Activated naive CD8-positive, alpha-beta T cell (primary cell): Measurements from ENCODE around the gene TSGA10.

Experiments
- H3K27ac Mint-ChIP-seq: one replicate; pipeline ENCODE4 v1.8.0; 2021; ENCODE audit warnings: mixed read lengths
- H3K27me3 Mint-ChIP-seq: one replicate; pipeline ENCODE4 v1.8.0; 2021; ENCODE audit warnings: mixed read lengths
- H3K36me3 Mint-ChIP-seq: one replicate; pipeline ENCODE4 v1.8.0; 2021; ENCODE audit warnings: mixed read lengths
- H3K4me1 Mint-ChIP-seq: one replicate; pipeline ENCODE4 v1.8.0; 2021; ENCODE audit warnings: low read depth, mixed read lengths
- H3K4me3 Mint-ChIP-seq: one replicate; pipeline ENCODE4 v1.8.0; 2021; ENCODE audit warnings: mild to moderate bottlenecking, mixed read lengths
- H3K9me3 Mint-ChIP-seq: one replicate; pipeline ENCODE4 v1.8.0; 2021; ENCODE audit warnings: low read depth, mixed read lengths

Gene TSGA10

GRCh38 chr2:99171377-99172140 lies 16.8 kb upstream of the TSGA10 start:
- peaks cover 2% of the 10 kb centered on the region for H3K36me3 Mint-ChIP-seq
- H3K9me3 Mint-ChIP-seq: no peaks in the 10 kb centered on the region
- H3K4me3 Mint-ChIP-seq: no peak overlapping the region
- H3K27me3 Mint-ChIP-seq: no peaks in the 10 kb centered on the region
- peaks cover 35% of the 10 kb centered on the region for H3K4me1 Mint-ChIP-seq
- H3K27ac Mint-ChIP-seq: peak overlapping the region; percentile 78

GRCh38 chr2:99169534-99169933 lies 14.8 kb upstream of the TSGA10 start:
- H3K27ac Mint-ChIP-seq: peak overlapping the region; percentile 28
- H3K4me1 Mint-ChIP-seq: peaks cover 23% of the 10 kb centered on the region
- no peak overlapping the region for H3K4me3 Mint-ChIP-seq
- no peaks in the 10 kb centered on the region for H3K9me3 Mint-ChIP-seq
- no peaks in the 10 kb centered on the region for H3K27me3 Mint-ChIP-seq
- H3K36me3 Mint-ChIP-seq: peaks cover 2% of the 10 kb centered on the region

GRCh38 chr2:99166218-99166617 lies 11.5 kb upstream of the TSGA10 start:
- H3K27me3 Mint-ChIP-seq: no peaks in the 10 kb centered on the region
- H3K27ac Mint-ChIP-seq: peak overlapping the region; percentile 77
- peaks cover 11% of the 10 kb centered on the region for H3K4me1 Mint-ChIP-seq
- H3K4me3 Mint-ChIP-seq: no peak overlapping the region
- no peaks in the 10 kb centered on the region for H3K9me3 Mint-ChIP-seq
- peaks cover 2% of the 10 kb centered on the region for H3K36me3 Mint-ChIP-seq

- no peaks in the 10 kb centered on the region for H3K27me3 Mint-ChIP-seq
- no peak overlapping the region for H3K4me3 Mint-ChIP-seq
- H3K27ac Mint-ChIP-seq: peak overlapping the region; percentile 80
- H3K4me1 Mint-ChIP-seq: peaks cover 31% of the 10 kb centered on the region
- no peaks in the 10 kb centered on the region for H3K9me3 Mint-ChIP-seq
- H3K36me3 Mint-ChIP-seq: peaks cover 5% of the 10 kb centered on the region
These were observed 4.9 kb upstream of the TSGA10 start for GRCh38 chr2:99159594-99159993.

GRCh38 chr2:99158599-99158998 lies 3.9 kb upstream of the TSGA10 start:
- no peak overlapping the region for H3K4me3 Mint-ChIP-seq
- H3K9me3 Mint-ChIP-seq: no peaks in the 10 kb centered on the region
- H3K36me3 Mint-ChIP-seq: peaks cover 5% of the 10 kb centered on the region
- H3K27ac Mint-ChIP-seq: peak overlapping the region; percentile 37
- no peaks in the 10 kb centered on the region for H3K27me3 Mint-ChIP-seq
- peaks cover 31% of the 10 kb centered on the region for H3K4me1 Mint-ChIP-seq

GRCh38 chr2:99156891-99157290 lies 2.1 kb upstream of the TSGA10 start:
- peaks cover 5% of the 10 kb centered on the region for H3K36me3 Mint-ChIP-seq
- peak overlapping the region; percentile 56 for H3K27ac Mint-ChIP-seq
- H3K27me3 Mint-ChIP-seq: no peaks in the 10 kb centered on the region
- H3K9me3 Mint-ChIP-seq: no peaks in the 10 kb centered on the region
- H3K4me1 Mint-ChIP-seq: peaks cover 31% of the 10 kb centered on the region
- H3K4me3 Mint-ChIP-seq: peak overlapping the region; percentile 67

- Mint-ChIP-seq H3K27ac (peak overlapping the region; percentile 95), H3K4me1 (peaks cover 27% of the 10 kb centered on the region), H3K27me3 (no peaks in the 10 kb centered on the region), H3K4me3 (no peak overlapping the region), H3K36me3 (peaks cover 5% of the 10 kb centered on the region), H3K9me3 (no peaks in the 10 kb centered on the region)
These were observed 679 bp downstream of the TSGA10 start for GRCh38 chr2:99153921-99154604.

GRCh38 chr2:99152199-99152895 lies 2.4 kb downstream of the TSGA10 start:
- peaks cover 2% of the 10 kb centered on the region for H3K36me3 Mint-ChIP-seq
- H3K4me1 Mint-ChIP-seq: peaks cover 19% of the 10 kb centered on the region
- H3K27me3 Mint-ChIP-seq: no peaks in the 10 kb centered on the region
- no peak overlapping the region for H3K4me3 Mint-ChIP-seq
- H3K9me3 Mint-ChIP-seq: no peaks in the 10 kb centered on the region
- H3K27ac Mint-ChIP-seq: no peak overlapping the region

- Mint-ChIP-seq H3K27ac (no peak overlapping the region), H3K27me3 (no peaks in the 10 kb centered on the region), H3K9me3 (no peaks in the 10 kb centered on the region), H3K4me1 (peaks cover 5% of the 10 kb centered on the region), H3K36me3 (peaks cover 2% of the 10 kb centered on the region), H3K4me3 (no peak overlapping the region)
These were observed 4.0 kb downstream of the TSGA10 start for GRCh38 chr2:99150706-99151105.

GRCh38 chr2:99141110-99142108 lies 13.3 kb downstream of the TSGA10 start, which contains the start of gene C2orf15:
C2orf15 (plus strand) TSS chr2:99141707; CDS start chr2:99150559, 8,852 bp downstream.
- Mint-ChIP-seq H3K4me3 (peak within 1 kb of the TSS; percentile 94), H3K27me3 (no peaks in the 10 kb centered on the region), H3K9me3 (no peaks in the 10 kb centered on the region), H3K36me3 (peaks cover 10% of the 10 kb centered on the region), H3K4me1 (peaks cover 17% of the 10 kb centered on the region), H3K27ac (peak within 1 kb of the TSS; percentile 89)

GRCh38 chr2:99140860-99141109 lies 14.0 kb downstream of the TSGA10 start:
- peak overlapping the region; percentile 86 for H3K27ac Mint-ChIP-seq
- no peaks in the 10 kb centered on the region for H3K27me3 Mint-ChIP-seq
- peaks cover 12% of the 10 kb centered on the region for H3K36me3 Mint-ChIP-seq
- peak overlapping the region; percentile 94 for H3K4me3 Mint-ChIP-seq
- H3K4me1 Mint-ChIP-seq: peaks cover 17% of the 10 kb centered on the region
- H3K9me3 Mint-ChIP-seq: peaks cover 3% of the 10 kb centered on the region

- peaks cover 17% of the 10 kb centered on the region for H3K4me1 Mint-ChIP-seq
- peak overlapping the region; percentile 94 for H3K4me3 Mint-ChIP-seq
- no peaks in the 10 kb centered on the region for H3K27me3 Mint-ChIP-seq
- H3K36me3 Mint-ChIP-seq: peaks cover 12% of the 10 kb centered on the region
- H3K27ac Mint-ChIP-seq: peak overlapping the region; percentile 86
- H3K9me3 Mint-ChIP-seq: peaks cover 3% of the 10 kb centered on the region
These were observed 14.5 kb downstream of the TSGA10 start for GRCh38 chr2:99140056-99140859.

GRCh38 chr2:99139003-99139402 lies 15.7 kb downstream of the TSGA10 start:
- H3K4me1 Mint-ChIP-seq: peaks cover 17% of the 10 kb centered on the region
- H3K27ac Mint-ChIP-seq: no peak overlapping the region
- H3K27me3 Mint-ChIP-seq: no peaks in the 10 kb centered on the region
- peaks cover 16% of the 10 kb centered on the region for H3K36me3 Mint-ChIP-seq
- peak overlapping the region; percentile 32 for H3K4me3 Mint-ChIP-seq
- H3K9me3 Mint-ChIP-seq: peaks cover 3% of the 10 kb centered on the region
